NCI-H748 (cell line): ENCODE results near the gene CYFIP2.

Experiments
- DNase-seq: peaks from one replicate; lab custom pipeline; 2025; ENCODE audit not compliant: unreplicated experiment; lab: John Stamatoyannopoulos, UW

CYFIP2 gene

DNA sequence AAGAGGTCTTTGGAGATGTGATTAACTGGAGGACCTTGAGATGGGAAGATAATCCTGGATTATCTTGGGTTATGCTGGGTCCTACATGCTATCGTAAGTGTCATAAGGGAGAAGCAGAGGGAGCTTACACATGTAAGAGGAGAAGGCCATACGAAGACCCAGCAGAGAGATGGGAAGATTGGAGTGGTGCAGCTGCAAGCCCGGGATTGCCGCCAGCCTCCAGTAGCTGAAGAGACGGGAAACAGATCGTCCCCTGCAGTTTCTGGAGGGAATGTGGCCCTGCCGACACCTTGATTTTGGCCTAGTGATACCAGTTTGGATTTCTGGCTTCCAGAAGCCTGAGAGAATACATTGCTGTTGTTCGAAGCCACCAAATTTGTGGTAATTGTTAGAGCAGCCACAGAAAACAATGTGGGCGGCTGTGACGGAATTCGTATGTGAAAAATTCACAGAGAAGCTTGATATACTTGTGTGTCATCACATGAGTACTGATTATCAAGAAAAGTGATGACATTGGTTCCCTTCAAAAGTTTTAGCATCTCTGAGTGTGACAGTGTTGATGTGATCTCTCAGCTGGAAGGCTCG, 86.9 kb downstream of the CYFIP2 start:
- DNase-seq = no peak

DNA sequence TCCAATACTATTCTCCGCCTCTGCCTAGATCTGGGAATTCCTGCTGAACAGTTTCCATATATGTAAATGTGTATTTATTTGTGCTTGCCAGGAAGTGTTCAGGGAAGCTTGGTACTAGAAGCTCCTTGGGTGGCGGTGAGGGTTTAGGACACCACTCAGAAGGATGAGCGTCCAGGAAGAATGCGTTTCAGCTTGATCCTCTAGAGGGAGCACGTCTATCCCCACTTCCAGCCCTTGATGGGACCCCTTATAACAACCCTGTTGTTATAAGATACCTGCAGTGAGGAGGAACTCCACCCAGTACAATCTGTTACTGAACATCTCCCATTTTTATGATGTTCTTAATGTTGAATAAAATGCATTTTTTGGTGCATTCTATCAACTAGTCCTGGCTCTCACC, 88.9 kb downstream of the CYFIP2 start:
- peak; percentile 6 for DNase-seq

DNA sequence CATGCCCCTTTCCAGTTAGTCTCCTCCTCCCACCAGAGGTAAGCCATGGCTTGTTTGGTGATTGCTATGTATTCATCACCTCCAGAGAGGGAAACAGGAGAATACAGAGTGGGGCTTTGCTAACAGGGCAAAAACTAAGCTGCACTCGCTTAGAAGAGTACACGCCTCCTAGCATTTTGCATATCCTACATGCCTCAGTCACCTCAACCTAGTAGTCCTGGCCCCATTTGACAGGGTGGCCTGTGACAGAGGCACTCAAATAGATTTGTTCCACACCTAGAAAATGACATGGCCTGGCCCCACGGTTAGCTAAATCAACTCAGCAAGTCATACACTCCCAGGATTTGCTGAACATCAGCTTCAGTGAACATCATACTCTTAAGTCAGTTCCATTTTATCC, 90.7 kb downstream of the CYFIP2 start:
- DNase-seq = no peak

DNA sequence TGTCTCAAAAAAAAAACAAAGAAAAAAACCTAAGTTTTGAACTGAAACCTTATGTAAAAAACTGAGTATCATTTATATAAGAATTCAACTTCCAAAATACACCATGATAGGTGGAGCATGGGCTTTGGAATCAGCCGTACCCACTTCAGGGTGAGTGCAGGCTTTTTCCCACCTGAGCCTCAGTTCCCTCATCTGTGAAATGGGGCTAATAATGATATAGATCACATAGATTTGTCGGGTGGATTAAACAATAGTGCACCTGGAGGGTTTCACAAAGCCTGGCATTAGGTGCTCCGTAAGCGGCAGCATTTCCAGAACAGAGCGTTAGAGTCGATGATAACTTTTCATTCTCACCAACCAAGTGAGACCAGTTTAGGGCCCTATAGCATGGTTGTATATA, 91.9 kb downstream of the CYFIP2 start:
- no peak for DNase-seq

DNA sequence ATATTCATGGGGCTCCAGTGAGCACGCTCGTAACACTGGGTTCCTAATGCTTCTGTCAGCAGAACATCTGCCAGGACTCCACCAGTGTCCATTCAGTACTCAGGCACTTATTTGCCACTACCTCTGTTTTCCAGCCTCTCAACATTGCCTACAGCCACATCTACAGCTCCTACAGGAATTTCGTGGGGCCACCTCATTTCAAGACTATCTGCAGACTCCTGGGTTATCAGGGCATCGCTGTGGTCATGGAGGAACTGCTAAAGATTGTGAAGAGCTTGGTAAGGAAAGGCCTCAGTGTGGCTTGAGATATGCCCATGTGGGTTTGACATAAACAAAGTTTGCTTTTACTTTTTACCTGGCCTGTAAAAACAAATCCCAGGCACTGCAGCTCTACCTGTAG, 92.9 kb downstream of the CYFIP2 start:
- DNase-seq = no peak

DNA sequence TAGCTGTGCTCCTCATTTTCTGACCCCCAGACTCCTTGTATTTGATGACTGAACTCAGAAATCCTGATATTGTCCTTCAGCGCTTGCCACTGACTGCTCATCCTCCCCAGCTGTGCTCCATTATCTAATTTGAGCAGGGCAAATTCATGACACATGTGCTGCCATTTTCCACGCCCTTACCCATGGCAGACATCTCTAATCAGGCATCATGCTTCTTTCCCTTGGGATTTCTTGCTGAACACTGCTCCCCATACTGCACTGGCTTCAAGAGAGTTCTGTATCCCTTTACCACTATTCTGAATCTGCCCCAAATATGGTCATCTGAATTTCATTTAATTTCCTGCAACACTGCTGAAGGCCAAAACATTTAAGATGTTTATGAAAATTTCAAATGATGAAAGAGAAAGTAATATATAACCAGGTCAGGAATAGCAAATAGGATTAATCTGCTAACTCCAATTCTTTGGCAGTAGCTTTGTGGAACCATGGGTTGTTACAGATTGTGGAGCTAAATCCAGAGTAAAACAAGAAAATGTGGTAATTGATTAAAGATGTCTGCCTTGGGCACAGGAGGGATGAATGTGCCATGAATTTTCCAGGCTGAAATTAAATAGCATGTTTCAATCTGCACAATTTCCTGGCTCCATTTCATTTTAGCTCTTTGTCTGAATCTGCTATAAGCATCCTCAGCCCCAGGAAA, 93.6 kb downstream of the CYFIP2 start:
- DNase-seq = no peak

DNA sequence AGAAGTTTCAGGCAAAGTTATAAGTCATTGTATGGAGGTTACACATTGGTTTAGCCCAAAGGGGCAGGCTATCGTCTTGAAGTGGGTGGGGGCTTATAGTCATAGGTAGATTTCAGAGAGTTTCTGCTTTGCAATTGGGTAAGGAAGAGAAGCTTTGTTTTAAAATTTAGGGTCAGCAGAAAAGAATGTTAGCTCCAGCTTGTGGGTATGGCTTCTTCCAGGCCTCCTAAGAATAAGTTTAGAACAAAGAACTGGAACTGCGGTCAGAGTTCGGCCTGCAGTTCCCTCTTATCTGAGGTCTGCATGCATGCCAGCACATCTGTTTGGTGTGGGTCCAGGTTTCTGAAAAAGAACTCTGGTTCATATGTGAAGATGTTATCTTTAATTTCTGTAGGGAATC, 96.1 kb downstream of the CYFIP2 start:
- no peak for DNase-seq

DNA sequence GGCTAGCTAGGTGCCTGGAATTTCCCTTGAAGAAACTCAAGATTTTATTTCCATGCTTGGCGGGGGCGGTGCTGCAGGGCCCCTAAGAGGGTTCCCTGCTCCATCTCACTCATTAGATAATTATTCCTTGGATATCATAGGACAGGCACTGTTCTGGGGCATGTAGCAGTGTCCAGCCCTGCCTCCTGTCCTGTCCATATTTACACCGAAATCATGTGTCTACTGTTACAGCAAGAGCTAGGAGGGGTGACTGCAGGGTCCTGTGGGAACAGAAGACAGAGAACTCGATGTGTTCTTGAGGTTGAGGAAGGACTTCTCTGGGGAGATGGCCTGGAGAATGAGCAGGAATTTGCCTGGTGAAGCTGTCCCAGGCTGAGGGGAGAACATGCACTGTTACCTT, 96.6 kb downstream of the CYFIP2 start:
- DNase-seq = no peak

DNA sequence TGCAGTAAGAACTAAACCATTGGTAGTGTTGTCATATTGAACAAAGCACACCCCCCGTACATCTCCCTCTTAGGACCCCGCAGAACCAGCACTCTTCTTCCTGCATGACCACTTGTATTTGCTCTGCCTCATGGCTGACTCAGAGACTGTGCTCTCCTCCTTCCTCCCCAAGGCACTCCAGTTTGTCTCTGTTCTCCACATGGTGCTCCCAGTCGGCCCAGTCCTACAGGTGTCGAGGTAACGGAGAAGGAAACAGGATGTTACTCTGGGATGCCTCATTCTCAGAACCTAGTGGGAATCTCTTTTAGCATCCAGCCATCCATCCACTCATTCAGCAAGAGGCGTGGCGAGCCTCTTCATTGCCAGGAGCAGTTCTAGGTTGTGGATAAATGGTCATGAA, 97.1 kb downstream of the CYFIP2 start:
- DNase-seq = no peak

DNA sequence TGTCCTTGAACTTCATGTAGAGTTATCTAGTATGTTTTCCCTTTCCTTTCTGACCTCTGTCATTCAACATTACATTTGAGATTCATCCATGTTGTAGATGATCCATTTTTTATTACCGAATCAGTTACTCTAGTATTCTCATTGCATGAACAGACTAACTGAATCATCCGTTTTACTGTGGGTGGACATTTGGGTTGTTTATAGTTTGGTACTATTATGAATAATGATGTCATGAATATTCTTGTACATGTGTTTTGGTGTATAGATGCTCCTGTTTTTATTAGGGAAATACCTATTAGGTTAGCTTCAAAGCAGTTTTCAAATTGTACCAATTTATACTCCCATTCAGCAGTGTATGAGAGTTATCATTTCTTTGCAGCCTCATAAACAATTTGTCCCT, 99.8 kb downstream of the CYFIP2 start:
- no peak for DNase-seq

DNA sequence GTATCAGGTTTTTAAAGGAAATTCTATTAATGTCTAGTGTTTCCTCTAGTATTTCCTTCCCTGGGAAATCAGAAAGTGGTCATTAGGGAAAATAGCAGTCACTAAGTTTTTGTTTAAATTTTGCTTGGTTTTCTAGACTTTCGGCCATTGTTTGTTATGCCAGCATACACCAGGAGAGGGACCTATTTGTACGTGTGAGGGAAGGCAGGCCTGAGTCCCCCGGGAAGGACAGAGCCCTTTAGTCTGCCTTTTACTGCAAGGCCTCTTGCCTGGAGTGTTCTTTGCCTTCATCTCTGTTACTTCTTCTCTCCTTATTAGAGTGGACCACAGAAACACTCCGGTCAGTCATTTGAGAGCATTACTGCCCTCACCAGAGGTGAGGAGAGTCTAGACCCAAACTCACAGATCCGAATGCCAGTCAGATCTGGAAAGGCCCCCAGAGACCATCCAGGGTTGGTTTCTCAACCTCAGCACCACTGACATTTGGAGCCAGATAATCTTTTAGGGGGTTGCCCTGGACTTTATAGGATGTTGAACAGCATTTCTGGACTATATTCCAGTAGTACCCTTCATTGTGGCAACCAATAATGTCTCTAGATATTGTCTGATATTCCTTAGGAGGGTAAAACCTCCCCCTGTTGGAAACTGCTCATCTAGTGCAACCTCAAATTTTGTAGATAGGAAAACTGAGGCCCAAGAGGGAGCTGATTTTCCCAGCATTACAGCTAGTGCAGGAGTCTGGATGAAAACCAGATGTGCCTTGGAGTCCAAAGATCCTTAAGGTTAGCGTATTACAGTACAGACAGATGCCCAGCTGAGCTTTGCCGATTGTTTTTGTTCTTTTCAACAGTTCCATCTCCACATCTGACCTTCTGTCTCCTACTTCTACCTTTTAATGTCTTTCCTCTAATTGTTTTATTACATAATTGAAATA, 101.1 kb downstream of the CYFIP2 start:
- DNase-seq = peak; percentile 37

DNA sequence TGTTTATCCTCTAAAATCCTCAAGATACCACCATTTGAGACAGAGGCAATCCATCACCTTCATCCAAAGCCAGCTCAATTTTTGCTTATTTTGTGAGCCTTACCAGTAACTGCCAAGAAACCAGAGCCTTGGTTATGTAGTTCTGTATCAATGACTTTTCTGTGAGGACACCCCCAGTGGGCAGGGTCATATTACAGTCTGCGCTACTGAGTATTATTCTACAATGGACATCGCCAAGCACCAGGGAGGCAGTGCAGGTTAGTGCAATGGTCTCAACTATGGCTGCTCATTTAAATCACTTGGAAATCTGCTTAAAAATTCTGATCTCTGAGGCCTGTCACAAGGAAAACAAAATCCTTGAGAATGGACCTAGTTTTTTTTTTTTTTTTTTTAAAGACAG, 103.6 kb downstream of the CYFIP2 start:
- DNase-seq = no peak

DNA sequence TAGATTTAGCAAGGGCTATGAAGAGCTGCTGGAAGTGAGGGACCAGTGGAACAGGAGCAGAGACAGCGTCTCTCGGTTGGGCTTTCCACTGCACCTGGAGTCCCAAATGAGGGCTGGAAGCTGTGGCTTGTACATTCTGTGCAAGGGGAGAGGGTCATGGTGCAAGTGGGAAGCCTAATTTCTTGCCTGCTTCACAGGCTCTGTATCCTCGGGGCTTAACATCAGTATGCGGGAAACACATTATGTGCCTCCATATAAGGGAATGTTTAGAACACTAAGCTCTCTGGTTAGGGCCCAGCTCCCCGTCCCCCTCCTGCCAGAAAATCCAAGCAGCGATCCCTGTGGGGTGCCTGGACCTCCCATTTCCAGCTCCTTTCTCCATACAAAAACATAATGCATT, 105.0 kb downstream of the CYFIP2 start:
- DNase-seq = no peak

DNA sequence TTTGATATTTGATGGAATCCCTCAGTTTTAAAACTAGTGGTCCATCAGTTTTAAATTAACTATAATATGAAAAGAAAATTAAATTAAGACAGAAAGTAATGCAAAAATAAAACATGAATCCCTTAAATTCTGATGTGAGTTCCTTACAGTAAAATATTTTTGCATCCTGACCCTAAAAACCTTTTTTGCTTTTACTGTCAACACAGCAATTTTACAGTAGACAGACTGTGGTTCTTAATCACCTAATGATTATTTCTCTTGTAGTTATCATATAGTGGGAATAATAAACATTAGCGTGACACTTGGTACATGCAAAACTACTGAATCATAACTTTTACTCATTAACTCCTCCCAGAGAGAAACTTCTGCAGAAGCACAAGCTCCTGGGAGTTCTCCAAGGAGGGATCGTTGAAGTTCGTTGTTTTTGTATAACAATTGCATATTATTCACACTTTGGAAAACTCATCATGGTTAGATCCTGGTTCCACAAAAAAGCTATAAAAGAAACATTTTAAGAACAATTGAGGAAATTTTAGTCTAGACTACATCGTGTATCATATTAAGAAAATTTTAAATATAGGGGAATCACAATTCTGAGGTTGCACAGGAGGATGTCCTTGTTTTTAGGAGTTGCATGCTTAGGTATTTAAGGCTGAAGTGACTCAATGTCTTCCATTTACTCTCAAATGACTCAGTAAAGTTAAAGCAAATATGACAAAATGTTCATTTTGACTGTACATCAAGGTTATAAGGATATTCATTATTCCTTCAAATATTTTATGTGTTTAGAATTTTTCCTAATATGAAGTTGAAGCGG, 105.9 kb downstream of the CYFIP2 start:
- DNase-seq = no peak

DNA sequence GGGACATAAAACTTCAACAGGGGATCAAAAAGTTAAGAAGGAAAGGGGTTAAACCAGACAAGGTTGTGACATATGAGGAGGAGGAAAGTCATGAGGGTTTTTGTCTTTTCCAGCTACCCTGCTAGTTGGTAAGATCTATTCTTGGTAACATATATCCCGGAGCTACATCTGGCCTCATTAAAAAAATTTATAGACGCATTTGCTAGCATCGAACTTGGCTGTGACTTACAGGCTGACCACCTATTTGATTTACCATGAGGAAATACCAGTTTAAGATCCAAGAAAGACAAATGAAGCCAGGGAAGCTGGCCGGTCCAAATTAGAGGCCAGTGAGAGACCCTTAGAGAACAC, 106.5 kb downstream of the CYFIP2 start:
- no peak for DNase-seq

DNA sequence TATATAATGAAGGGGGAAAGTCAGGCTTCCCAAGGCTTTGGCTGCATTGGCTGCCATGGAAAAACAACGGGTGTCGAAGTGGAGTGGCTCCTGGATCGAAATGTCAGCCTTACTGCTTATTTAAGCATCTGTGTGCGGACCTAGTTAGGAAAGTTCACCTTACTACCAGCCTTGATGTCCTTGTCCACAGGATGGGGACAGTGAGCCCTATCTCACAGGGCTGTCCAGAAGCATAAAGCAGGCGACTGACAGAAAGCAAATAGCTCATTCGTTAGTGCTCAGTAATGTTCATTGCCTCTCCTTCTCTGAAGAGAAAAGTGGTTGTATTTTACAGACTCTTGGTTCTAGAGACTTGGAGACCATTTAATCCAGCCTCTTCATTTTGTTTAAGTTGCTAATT, 112.6 kb downstream of the CYFIP2 start:
- DNase-seq = no peak

DNA sequence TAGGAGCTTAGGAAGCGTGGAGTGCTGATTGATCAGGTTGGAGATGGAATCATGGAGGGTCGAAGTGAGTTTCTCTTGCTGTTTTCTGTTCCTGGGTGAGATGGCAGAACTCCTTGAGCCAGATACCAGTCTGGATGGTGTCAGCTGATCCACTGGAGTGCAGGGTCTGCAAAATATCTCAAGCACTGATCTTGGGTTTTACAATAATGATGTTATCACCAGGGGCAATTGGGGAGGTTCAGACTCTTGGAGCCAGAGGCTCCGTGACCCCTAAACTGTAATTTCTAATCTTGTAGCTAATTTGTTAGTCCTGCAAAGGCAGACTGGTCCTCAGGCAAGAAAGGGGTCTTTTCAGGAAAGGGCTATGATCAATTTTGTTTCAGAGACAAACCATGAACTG, 114.1 kb downstream of the CYFIP2 start:
- DNase-seq = no peak

DNA sequence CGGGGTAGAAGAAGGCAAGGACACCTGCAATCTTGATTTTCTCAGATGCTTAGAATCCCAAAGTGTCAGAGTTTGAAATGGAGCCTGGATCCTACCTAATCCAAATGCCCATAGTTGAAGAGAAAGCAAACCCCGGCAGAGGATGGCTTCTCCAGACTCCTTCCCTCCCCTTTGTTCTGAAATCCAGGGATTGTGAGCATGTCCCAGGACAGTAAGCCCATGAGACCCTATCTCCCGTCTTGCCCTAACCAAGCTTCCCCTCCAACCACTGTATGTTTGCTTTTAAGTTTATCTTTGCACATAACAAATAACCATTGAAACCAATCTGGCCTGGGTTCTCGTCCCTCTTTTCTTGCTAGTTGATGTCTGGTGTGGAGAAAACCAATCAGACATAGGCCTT, 115.8 kb downstream of the CYFIP2 start:
- DNase-seq = no peak

DNA sequence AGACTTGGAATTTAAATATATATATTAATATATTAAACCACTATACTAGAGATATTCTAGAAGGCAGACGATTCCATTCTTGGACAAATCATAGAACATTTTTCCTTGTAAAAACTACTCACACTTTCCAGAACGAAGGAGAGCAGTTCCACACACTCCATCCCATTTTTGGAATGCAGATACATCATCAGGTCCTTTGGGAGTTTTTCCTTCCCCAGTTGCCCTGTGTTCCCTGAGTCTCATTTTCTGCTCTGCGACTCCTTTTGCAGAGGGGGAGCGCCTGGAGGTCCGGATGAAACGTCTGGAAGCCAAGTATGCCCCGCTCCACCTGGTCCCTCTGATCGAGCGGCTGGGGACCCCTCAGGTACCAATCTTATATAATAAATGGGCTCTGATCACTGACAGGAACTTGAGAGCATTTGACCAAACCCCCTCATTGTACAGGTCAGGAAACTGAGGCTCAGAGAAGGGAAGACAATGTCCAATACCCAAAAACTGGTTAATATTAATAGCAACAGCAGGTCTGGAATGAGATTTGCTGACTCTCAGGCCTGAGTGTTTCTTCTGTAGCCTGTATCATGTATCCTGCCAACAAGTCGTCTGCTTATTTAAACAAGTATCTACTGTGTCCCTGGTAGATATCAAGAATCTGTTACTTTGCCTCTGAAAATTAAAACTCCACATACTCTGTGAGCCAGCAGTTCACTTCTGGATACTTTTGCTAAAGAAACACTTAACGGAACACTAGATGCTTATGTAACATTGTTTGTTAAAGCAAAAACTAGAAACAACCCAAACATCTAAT, 117.3 kb downstream of the CYFIP2 start:
- no peak for DNase-seq

DNA sequence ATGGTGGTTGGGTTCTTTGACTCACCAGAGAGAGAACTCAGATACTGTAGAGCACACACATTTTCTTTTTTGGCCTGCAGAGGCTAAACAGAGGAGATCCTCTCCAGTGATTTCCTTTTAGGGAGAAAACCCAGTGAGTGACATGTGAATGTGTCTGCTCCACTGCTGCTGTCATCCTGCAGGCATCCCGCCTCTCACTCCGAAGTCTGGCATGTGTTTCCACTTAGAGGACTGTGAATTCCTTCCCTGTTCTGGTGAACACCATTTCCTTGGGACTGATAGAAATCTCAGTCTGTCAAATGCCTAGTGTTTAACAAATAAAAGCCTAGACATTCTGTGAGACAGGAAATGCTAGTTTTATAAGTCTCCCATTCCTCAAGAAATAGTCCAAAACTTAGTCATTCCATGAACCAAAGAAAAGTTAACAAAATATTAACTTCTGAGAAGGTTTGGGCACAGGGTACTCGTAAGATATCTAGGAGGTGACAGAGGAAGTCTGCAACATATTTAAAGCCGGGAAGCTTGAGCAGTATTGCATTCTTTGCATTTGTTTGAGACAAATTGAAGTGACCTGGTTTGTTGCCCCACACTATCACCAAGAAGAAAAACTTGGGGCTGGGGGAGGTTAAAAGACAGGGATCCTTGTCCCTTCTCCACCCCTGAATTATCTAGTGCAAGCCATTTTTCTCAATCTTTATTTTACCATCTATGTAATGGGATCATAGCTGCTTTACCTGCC, 119.2 kb downstream of the CYFIP2 start:
- no peak for DNase-seq
